DND-41 (cell line): ENCODE results near the gene BTBD2.

Experiments
- ATAC-seq: fragments of 200-7000 bp; cut with Tn5 transposase; 3 replicates; pipeline ENCODE4 v1.9.1; 2021; ENCODE audit warnings: low read depth; ENCODE audit not compliant: insufficient read depth
- DNase-seq: peaks from one replicate; pipeline ENCODE4 v3.0.0-alpha.2; 2020
- H2AFZ ChIP-seq: 2 replicates; pipeline ENCODE4 v1.6.0; 2012; ENCODE audit warnings: low read depth, low read length
- H3K27ac ChIP-seq: 2 replicates; pipeline ENCODE4 v1.5.1; 2012; ENCODE audit warnings: low read length, inconsistent platforms
- H3K27me3 ChIP-seq: fragments of 200-600 bp; sonication (generic); 2 replicates; pipeline ENCODE4 v1.6.0; 2012; ENCODE audit warnings: low read length, mild to moderate bottlenecking, inconsistent platforms; ENCODE audit not compliant: insufficient read depth, poor library complexity
- H3K36me3 ChIP-seq: 2 replicates; pipeline ENCODE4 v1.5.1; 2012; ENCODE audit warnings: low read length, inconsistent platforms; ENCODE audit not compliant: insufficient read depth
- H3K4me1 ChIP-seq: 2 replicates; pipeline ENCODE4 v1.5.1; 2012; ENCODE audit warnings: mild to moderate bottlenecking, low read length; ENCODE audit not compliant: insufficient read depth
- H3K4me2 ChIP-seq: 2 replicates; pipeline ENCODE4 v1.6.0; 2012; ENCODE audit warnings: mild to moderate bottlenecking, moderate library complexity, low read length, inconsistent platforms; ENCODE audit not compliant: insufficient read depth
- H3K4me3 ChIP-seq, 2 experiments: fragments of 200-600 bp in 1 of 2; shearing (Covaris generic) in 1 of 2; 2 replicates each; pipeline ENCODE4 v1.5.1; 2012 to 2016; ENCODE audit warnings: inconsistent platforms in 2 of 2, low read length in 2 of 2, mild to moderate bottlenecking in 2 of 2, low read depth in 1 of 2, moderate library complexity in 1 of 2
- H3K79me2 ChIP-seq: 2 replicates; pipeline ENCODE4 v1.6.0; 2012; ENCODE audit warnings: low read length, inconsistent platforms; ENCODE audit not compliant: insufficient read depth
- H3K9ac ChIP-seq: 2 replicates; pipeline ENCODE4 v1.6.0; 2012; ENCODE audit warnings: low read depth, mild to moderate bottlenecking, inconsistent platforms, low read length, moderate library complexity
- H3K9me3 ChIP-seq: 2 replicates; pipeline ENCODE4 v1.5.1; 2012; ENCODE audit warnings: low read length, moderate library complexity, mild to moderate bottlenecking, inconsistent platforms; ENCODE audit not compliant: insufficient read depth, severe bottlenecking
- H4K20me1 ChIP-seq: 2 replicates; pipeline ENCODE4 v1.6.0; 2012; ENCODE audit warnings: low read length; ENCODE audit not compliant: insufficient read depth
- CTCF ChIP-seq: IDR thresholded peaks from 2 replicates; pipeline ENCODE4 v1.5.1; 2012; ENCODE audit warnings: borderline replicate concordance, low read length, moderate library complexity, mild to moderate bottlenecking; ENCODE audit not compliant: poor library complexity, severe bottlenecking; ENCODE audit errors: extremely low read depth
- EZH2 ChIP-seq: IDR thresholded peaks from 3 replicates; pipeline ENCODE4 v1.6.1; 2012; ENCODE audit warnings: borderline replicate concordance, low read depth, mild to moderate bottlenecking, moderate library complexity, low read length, inconsistent platforms; ENCODE audit not compliant: severe bottlenecking

Gene BTBD2

GRCh38 chr19:2058570-2059421, 43.3 kb upstream of the BTBD2 start:
- DNase-seq (no peak), ATAC-seq (no peak)
- Histone ChIP-seq H3K4me1 (peaks cover 43% of the 10 kb centered on the region), H3K79me2 (peaks cover 12% of the 10 kb centered on the region), H3K27me3 (no peaks in the 10 kb centered on the region), H3K4me3 (no peak overlapping the region), H3K36me3 (no peaks in the 10 kb centered on the region), H4K20me1 (no peaks in the 10 kb centered on the region), H3K9me3 (no peaks in the 10 kb centered on the region), H3K27ac (no peak overlapping the region), H3K9ac (no peak overlapping the region), H3K4me2 (no peak overlapping the region), H2AFZ (no peak overlapping the region)
- no peak for TF ChIP-seq CTCF
- TF ChIP-seq EZH2: no peak

GRCh38 chr19:2057484-2058469, 42.3 kb upstream of the BTBD2 start:
- Histone ChIP-seq H3K4me1 (peaks cover 43% of the 10 kb centered on the region), H3K9me3 (no peaks in the 10 kb centered on the region), H3K4me3 (no peak overlapping the region), H3K9ac (no peak overlapping the region), H3K4me2 (no peak overlapping the region), H3K27ac (peak overlapping the region; percentile 22; the same call in 1 of the 2 replicates), H3K79me2 (peaks cover 12% of the 10 kb centered on the region), H4K20me1 (no peaks in the 10 kb centered on the region), H3K27me3 (no peaks in the 10 kb centered on the region), H2AFZ (no peak overlapping the region), H3K36me3 (no peaks in the 10 kb centered on the region)
- DNase-seq (no peak), ATAC-seq (no peak)
- no peak for TF ChIP-seq CTCF
- TF ChIP-seq EZH2: no peak

GRCh38 chr19:2056837-2057192, 41.3 kb upstream of the BTBD2 start:
- no peak for ATAC-seq
- H4K20me1 ChIP-seq: no peaks in the 10 kb centered on the region
- DNase-seq: no peak
- H3K79me2 ChIP-seq: peaks cover 6% of the 10 kb centered on the region
- no peak overlapping the region; a peak in 1 of 4 replicates for H3K4me3 ChIP-seq
- TF ChIP-seq CTCF (no peak), EZH2 (no peak)
- H3K27me3 ChIP-seq: no peaks in the 10 kb centered on the region
- H3K9me3 ChIP-seq: no peaks in the 10 kb centered on the region
- H3K36me3 ChIP-seq: no peaks in the 10 kb centered on the region
- H3K9ac ChIP-seq: no peak overlapping the region
- peaks cover 43% of the 10 kb centered on the region for H3K4me1 ChIP-seq
- H3K4me2 ChIP-seq: peak overlapping the region; percentile 43; the same call in 1 of the 2 replicates
- H2AFZ ChIP-seq: no peak overlapping the region
- H3K27ac ChIP-seq: peak overlapping the region; percentile 64
